ENCODE results near the gene STAC3. TPM values are rescaled to one million over a fixed set of nuclear protein-coding genes. Genes with fewer than 3 reads are reported as not detected.

STAC3 gene
- total and polyA plus RNA-seq, 2 of the 8 experiments (the other 6 are each of a cell fraction or from before 2014, with no cell fraction given) = 0.70 to 1.3 TPM

DNA sequence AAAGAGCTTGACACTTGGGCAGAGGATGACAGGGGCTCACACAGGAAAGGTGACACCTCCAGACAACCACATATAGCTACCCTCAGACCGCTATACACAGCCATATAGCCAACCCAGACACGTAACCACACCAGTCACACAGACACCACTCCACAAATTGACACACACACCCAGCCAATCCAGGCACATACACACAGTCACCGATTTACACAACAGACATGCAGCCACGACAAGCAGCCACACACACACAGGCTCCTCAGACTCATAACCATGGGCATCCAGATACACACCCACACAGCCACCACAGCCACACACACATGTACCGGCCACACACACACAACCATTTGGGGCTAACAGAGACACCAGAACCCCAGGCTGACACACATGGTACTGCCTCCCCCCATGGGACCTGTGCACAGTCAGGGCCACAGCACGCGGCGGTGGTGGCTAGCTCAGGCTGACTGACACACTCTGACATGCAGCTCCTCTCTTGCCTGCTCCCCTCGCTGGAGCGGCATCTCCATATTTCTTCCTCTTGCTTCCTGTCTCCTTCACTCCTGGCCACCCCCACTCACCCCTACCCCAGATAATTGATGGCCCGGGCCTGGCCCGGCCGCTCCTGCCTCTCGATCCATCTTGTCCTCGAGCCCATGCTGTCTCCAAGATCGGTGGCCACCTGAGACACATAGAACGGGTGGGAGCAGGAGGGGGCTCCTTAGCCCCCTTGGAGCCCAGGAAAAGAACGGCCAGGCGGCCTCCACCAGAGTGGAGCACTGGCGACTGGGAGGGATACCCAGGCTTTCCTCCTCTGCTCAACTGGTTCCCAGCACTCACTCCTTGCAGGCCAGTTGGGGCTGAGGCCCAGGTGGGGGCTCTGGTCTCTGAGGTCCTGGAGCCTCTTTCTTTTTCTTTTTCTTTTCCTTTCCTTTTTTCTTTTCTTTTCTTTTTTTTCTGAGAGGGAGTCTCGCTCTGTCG is 27.5 kb downstream of the STAC3 start:
- Histone ChIP-seq H3K27ac (ENCODE audit: low read depth, low read length) (no peak overlapping the region), H4K8ac (ENCODE audit: extremely low read depth, insufficient read depth, low read length) (peak overlapping the region; percentile 3; the same call in 1 of the 2 replicates), H2BK120ac (replicated peaks; ENCODE audit: low read depth, low read length) (no peak overlapping the region), H3K4me1 (replicated peaks in 1 of 4; ENCODE audit: control insufficient read depth in 3 of 4, insufficient read depth in 4 of 4, low read length in 3 of 4) (peaks cover 4 to 51% (median 33%) of the 10 kb centered on the region in 4 experiments), H3K4ac (replicated peaks; ENCODE audit: insufficient read length, low read depth, low read length) (no peak overlapping the region), H4K91ac (replicated peaks; ENCODE audit: insufficient read length, low read length) (peak overlapping the region; percentile 19), H2BK5ac (ENCODE audit: low read depth, low read length) (peak overlapping the region; percentile 77; the same call in 1 of the 2 replicates), H2AK5ac (ENCODE audit: low read depth, low read length) (peak overlapping the region; percentile 86; the same call in 1 of the 2 replicates), H3K56ac (replicated peaks; ENCODE audit: insufficient read length, low read depth, low read length) (no peak overlapping the region), H2BK15ac (ENCODE audit: low read length) (peak overlapping the region; percentile 75; the same call in 1 of the 2 replicates), H2BK12ac (ENCODE audit: low read depth, low read length) (peak overlapping the region; percentile 93; the same call in 1 of the 2 replicates), H2AFZ (ENCODE audit: low read length) (no peak overlapping the region), H4K20me1 (replicated peaks in 1 of 2; ENCODE audit: control insufficient read depth in 1 of 2, insufficient read depth in 2 of 2, low read length in 2 of 2) (peaks cover 7 to 24% of the 10 kb centered on the region in 2 experiments), H3K9me3 (ENCODE audit: insufficient read depth in 2 of 2, low read depth in 1 of 2, low read length in 1 of 2) (no peaks in the 10 kb centered on the region), H3K23ac (ENCODE audit: insufficient read length) (no peak overlapping the region), H3K9ac (replicated peaks in 1 of 4; ENCODE audit: extremely low read depth in 1 of 4, low read depth in 3 of 4, low read length in 3 of 4) (no peak overlapping the region), H3K36me3 (ENCODE audit: control insufficient read depth in 2 of 4, insufficient read depth in 4 of 4, low read length in 3 of 4) (no peaks in the 10 kb centered on the region), H3K79me2 (ENCODE audit: control insufficient read depth in 1 of 2, insufficient read depth in 2 of 2, low read length in 2 of 2) (no peaks in the 10 kb centered on the region), H3K23me2 (ENCODE audit: low read depth, low read length) (peaks cover 7% of the 10 kb centered on the region), H3K14ac (ENCODE audit: insufficient read length) (no peak overlapping the region), H2BK20ac (ENCODE audit: low read length) (0 out of 2 replicates have a peak overlapping the region, but pooled peaks have one; percentile 82), H3K79me1 (ENCODE audit: low read depth, low read length) (no peaks in the 10 kb centered on the region), H4K5ac (ENCODE audit: insufficient read length, low read depth, low read length) (no peak overlapping the region), H3K4me2 (ENCODE audit: insufficient read depth in 1 of 2, low read depth in 2 of 2, low read length in 2 of 2) (no peak overlapping the region; a peak in 1 of 4 replicates), H3K18ac (ENCODE audit: extremely low read depth, low read length) (no peak overlapping the region), H3K27me3 (replicated peaks in 1 of 4; ENCODE audit: control insufficient read depth in 3 of 4, extremely low read depth in 1 of 4, insufficient read depth in 3 of 4, low read length in 3 of 4) (peaks cover 66 to 92% (median 89%) of the 10 kb centered on the region in 4 experiments), H3K4me3 (ENCODE audit: extremely low read depth in 1 of 4, insufficient read depth in 2 of 4, low read depth in 3 of 4, low read length in 4 of 4) (no peak overlapping the region)
- no peak for TF ChIP-seq TAF7 (optimal IDR thresholded peaks at IDR 0.05; ENCODE audit: borderline replicate concordance, low read depth, low read length)
- peak; percentile 21; the same call in 1 of the 2 replicates for TF ChIP-seq SUZ12 (IDR thresholded peaks at IDR 0.05; ENCODE audit: low read length)
- TF ChIP-seq JUN (IDR thresholded peaks at IDR 0.05; ENCODE audit: low read depth, low read length) = no peak
- TF ChIP-seq RAD21 (IDR thresholded peaks at IDR 0.05 in 1 of 2, conservative IDR thresholded peaks at IDR 0.05 in 1 of 2; ENCODE audit: low read depth in 2 of 2, low read length in 2 of 2) = no peak
- TF ChIP-seq, protein P1, sequence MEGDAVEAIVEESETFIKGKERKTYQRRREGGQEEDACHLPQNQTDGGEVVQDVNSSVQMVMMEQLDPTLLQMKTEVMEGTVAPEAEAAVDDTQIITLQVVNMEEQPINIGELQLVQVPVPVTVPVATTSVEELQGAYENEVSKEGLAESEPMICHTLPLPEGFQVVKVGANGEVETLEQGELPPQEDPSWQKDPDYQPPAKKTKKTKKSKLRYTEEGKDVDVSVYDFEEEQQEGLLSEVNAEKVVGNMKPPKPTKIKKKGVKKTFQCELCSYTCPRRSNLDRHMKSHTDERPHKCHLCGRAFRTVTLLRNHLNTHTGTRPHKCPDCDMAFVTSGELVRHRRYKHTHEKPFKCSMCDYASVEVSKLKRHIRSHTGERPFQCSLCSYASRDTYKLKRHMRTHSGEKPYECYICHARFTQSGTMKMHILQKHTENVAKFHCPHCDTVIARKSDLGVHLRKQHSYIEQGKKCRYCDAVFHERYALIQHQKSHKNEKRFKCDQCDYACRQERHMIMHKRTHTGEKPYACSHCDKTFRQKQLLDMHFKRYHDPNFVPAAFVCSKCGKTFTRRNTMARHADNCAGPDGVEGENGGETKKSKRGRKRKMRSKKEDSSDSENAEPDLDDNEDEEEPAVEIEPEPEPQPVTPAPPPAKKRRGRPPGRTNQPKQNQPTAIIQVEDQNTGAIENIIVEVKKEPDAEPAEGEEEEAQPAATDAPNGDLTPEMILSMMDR (IDR thresholded peaks at IDR 0.05; ENCODE audit: control extremely low read depth in 1 of 3, insufficient read depth in 1 of 3, low read depth in 1 of 3, low read length in 3 of 3) = no peak
- no peak for TF ChIP-seq HDAC2 (IDR thresholded peaks at IDR 0.05; ENCODE audit: borderline replicate concordance in 1 of 2, low read depth in 2 of 2, low read length in 2 of 2)
- POLR2A ChIA-PET (ENCODE audit: partially characterized antibody) = interaction anchor here (0.8 to 22.1 kb wide), 6 partner anchors 7 to 237 kb away, joined by 3 to 852 read pairs (median 13); partner anchors contain the start of genes INHBE, NXPH4, SHMT2 and STAC3
- CTCF ChIA-PET (ENCODE audit: partially characterized antibody) = interaction anchor here (0.6 to 13.4 kb wide), 17 partner anchors 9 to 323 kb away, joined by 3 to 527 read pairs (median 3); partner anchors contain the start of genes INHBE and STAC3
- FAIRE-seq = peak; percentile 32
- DNase-seq (ENCODE audit: low read depth in 1 of 2, low spot score in 2 of 2) = no peak
- 80% methylated on average over 22 of the region's 22 CpGs; no CpG with 5 or more reads in 1 of the 2 experiments for WGBS, 2 experiments (ENCODE audit: extremely low coverage in 1 of 2, insufficient coverage in 1 of 2, insufficient read length in 1 of 2, insufficient replicate concordance in 2 of 2, low coverage in 1 of 2, low lambda C conversion rate in 2 of 2, missing lambda C conversion rate in 1 of 2)
